Hepatocyte (in vitro differentiated cells): ENCODE results near the gene MDM4.

Experiments
- CTCF ChIP-seq: fragments of 200-600 bp; sonication (generic); IDR thresholded peaks from 2 replicates; pipeline ENCODE4 v1.5.1; 2016; ENCODE audit warnings: antibody characterized with exemption, mild to moderate bottlenecking; ENCODE audit not compliant: poor library complexity
- EZH2 ChIP-seq: fragments of 200-600 bp; sonication (generic); IDR thresholded peaks from 2 replicates; pipeline ENCODE4 v1.6.1; 2016; ENCODE audit warnings: antibody characterized with exemption, mild to moderate bottlenecking, borderline replicate concordance
- EZH2phosphoT487 ChIP-seq: fragments of 200-600 bp; sonication (generic); IDR thresholded peaks from one replicate; pipeline ENCODE4 v1.6.1; 2018; ENCODE audit warnings: antibody characterized with exemption, mild to moderate bottlenecking, low read depth, moderate library complexity; ENCODE audit not compliant: unreplicated experiment, severe bottlenecking

GRCh38 chr1:204568576-204569315, 52.5 kb downstream of the MDM4 start:
- TF ChIP-seq CTCF (no peak), EZH2 (no peak), EZH2phosphoT487 (no peak)
